NT2/D1 (cell line): ENCODE results near the gene HSF5.
"Not testable (repeated sequence)": the region's sequence is repeated elsewhere in the genome, so short reads cannot be mapped to it uniquely, and the experiment has no call there.

Experiments
- DNase-seq: peaks from one replicate; pipeline ENCODE4 v3.0.0-alpha.2; 2011; ENCODE audit warnings: low read depth, low spot score
- H3K27me3 ChIP-seq: 2 replicates; pipeline ENCODE4 v1.6.0; 2011; ENCODE audit warnings: mild to moderate bottlenecking; ENCODE audit not compliant: insufficient read length, insufficient read depth
- H3K36me3 ChIP-seq: 2 replicates; pipeline ENCODE4 v1.6.1; 2011; ENCODE audit warnings: mild to moderate bottlenecking, low read length, mixed read lengths; ENCODE audit not compliant: insufficient read depth, insufficient read length
- H3K4me1 ChIP-seq: 2 replicates; pipeline ENCODE4 v1.5.1; 2011; ENCODE audit not compliant: insufficient read depth, insufficient read length
- H3K4me3 ChIP-seq: 2 replicates; pipeline ENCODE4 v1.5.1; 2011; ENCODE audit warnings: low read depth; ENCODE audit not compliant: insufficient read length
- H3K9ac ChIP-seq: 2 replicates; pipeline ENCODE4 v1.6.0; 2011; ENCODE audit warnings: low read depth; ENCODE audit not compliant: insufficient read length
- H3K9me3 ChIP-seq: 2 replicates; pipeline ENCODE4 v1.5.1; 2011; ENCODE audit warnings: mild to moderate bottlenecking, low read length; ENCODE audit not compliant: insufficient read depth
- SUZ12 ChIP-seq: IDR thresholded peaks from 2 replicates; pipeline ENCODE4 v1.6.1; 2011; ENCODE audit not compliant: insufficient read length, insufficient read depth; ENCODE audit errors: extremely low read depth
- YY1 ChIP-seq: IDR thresholded peaks from 2 replicates; pipeline ENCODE4 v1.6.1; 2011; ENCODE audit not compliant: insufficient read length, insufficient read depth
- ZNF274 ChIP-seq: IDR thresholded peaks from 2 replicates; pipeline ENCODE4 v1.6.1; 2011; ENCODE audit warnings: mild to moderate bottlenecking, low read depth, low read length

Gene HSF5

GRCh38 chr17:58506354-58507080, 18.3 kb upstream of the HSF5 start:
- TF ChIP-seq ZNF274 (no peak), SUZ12 (no peak), YY1 (no peak)
- no peak for DNase-seq
- H3K9ac ChIP-seq, result no peak overlapping the region
- H3K36me3 ChIP-seq, result peaks cover 83% of the 10 kb centered on the region
- H3K4me1 ChIP-seq, result no peaks in the 10 kb centered on the region
- H3K4me3 ChIP-seq, result no peak overlapping the region
- no peaks in the 10 kb centered on the region for H3K9me3 ChIP-seq
- no peaks in the 10 kb centered on the region for H3K27me3 ChIP-seq

GRCh38 chr17:58504826-58505351, 16.7 kb upstream of the HSF5 start:
- H3K9me3 ChIP-seq, result no peaks in the 10 kb centered on the region
- no peaks in the 10 kb centered on the region for H3K4me1 ChIP-seq
- H3K27me3 ChIP-seq, result no peaks in the 10 kb centered on the region
- peaks cover 74% of the 10 kb centered on the region for H3K36me3 ChIP-seq
- no peak for TF ChIP-seq SUZ12
- no peak for DNase-seq
- no peak overlapping the region for H3K9ac ChIP-seq
- no peak overlapping the region for H3K4me3 ChIP-seq

- peaks cover 66% of the 10 kb centered on the region for H3K36me3 ChIP-seq
Measured at GRCh38 chr17:58503866-58504265, 15.7 kb upstream of the HSF5 start.

GRCh38 chr17:58503134-58503533, 14.9 kb upstream of the HSF5 start:
- not testable (repeated sequence) for H3K4me1 ChIP-seq, H3K27me3 ChIP-seq, DNase-seq

More at GRCh38 chr17:58503866-58504265, 15.7 kb upstream of the HSF5 start:
- no peak for TF ChIP-seq ZNF274
- TF ChIP-seq YY1, result no peak
- TF ChIP-seq SUZ12, result no peak
- Histone ChIP-seq H3K4me1 (no peaks in the 10 kb centered on the region), H3K4me3 (no peak overlapping the region), H3K9me3 (no peaks in the 10 kb centered on the region), H3K9ac (no peak overlapping the region), H3K27me3 (no peaks in the 10 kb centered on the region)
- no peak for DNase-seq

GRCh38 chr17:58501451-58501850, 13.2 kb upstream of the HSF5 start:
- H3K4me1 ChIP-seq, result no peaks in the 10 kb centered on the region
- no peak overlapping the region for H3K9ac ChIP-seq
- H3K4me3 ChIP-seq, result no peak overlapping the region
- DNase-seq, result no peak
- H3K27me3 ChIP-seq, result no peaks in the 10 kb centered on the region
- H3K36me3 ChIP-seq, result peaks cover 66% of the 10 kb centered on the region
- no peaks in the 10 kb centered on the region for H3K9me3 ChIP-seq
- TF ChIP-seq ZNF274 (no peak), YY1 (no peak), SUZ12 (no peak)

More at GRCh38 chr17:58503134-58503533, 14.9 kb upstream of the HSF5 start:
- not testable (repeated sequence) for H3K4me3 ChIP-seq, H3K9ac ChIP-seq, H3K9me3 ChIP-seq
- peaks cover 64% of the 10 kb centered on the region for H3K36me3 ChIP-seq

GRCh38 chr17:58498177-58498828, 10.1 kb upstream of the HSF5 start:
- no peak for TF ChIP-seq YY1
- no peak for TF ChIP-seq ZNF274
- TF ChIP-seq SUZ12, result no peak
- peaks cover 66% of the 10 kb centered on the region for H3K36me3 ChIP-seq

GRCh38 chr17:58493506-58493905, 5.3 kb upstream of the HSF5 start:
- H3K27me3 ChIP-seq, result no peaks in the 10 kb centered on the region
- H3K4me1 ChIP-seq, result no peaks in the 10 kb centered on the region
- H3K4me3 ChIP-seq, result no peak overlapping the region
- TF ChIP-seq YY1 (no peak), ZNF274 (no peak)
- no peaks in the 10 kb centered on the region for H3K9me3 ChIP-seq
- no peak overlapping the region for H3K9ac ChIP-seq
- no peak for DNase-seq
- peaks cover 89% of the 10 kb centered on the region for H3K36me3 ChIP-seq

More at GRCh38 chr17:58498177-58498828, 10.1 kb upstream of the HSF5 start:
- Histone ChIP-seq H3K4me1 (no peaks in the 10 kb centered on the region), H3K27me3 (no peaks in the 10 kb centered on the region), H3K9ac (no peak overlapping the region), H3K4me3 (no peak overlapping the region), H3K9me3 (no peaks in the 10 kb centered on the region)
- DNase-seq, result no peak
